Measurements from ENCODE around the gene ADAMTS15. TPM values are rescaled to one million over a fixed set of nuclear protein-coding genes. Genes with fewer than 3 reads are reported as not detected.

The ADAMTS15 gene
- total and polyA plus RNA-seq, 10 donors: 0.41 to 6.9 (median 2.2) TPM

GRCh38 chr11:130457623-130458409 is 9.4 kb downstream of the ADAMTS15 start:
- no peak for DNase-seq
- Histone ChIP-seq H3K4me3 (no peak overlapping the region), H3K9me3 (no peaks in the 10 kb centered on the region), H3K27ac (peak overlapping the region in 5 of 8 donors; percentile 4 to 56 (median 28)), H3K4me1 (peaks cover 0 to 4% (median 0%) of the 10 kb centered on the region in 6 donors), H3K36me3 (no peaks in the 10 kb centered on the region), H3K27me3 (replicated peaks in 1 of 7) (peaks cover 0 to 47% (median 0%) of the 10 kb centered on the region in 7 donors)
- intact Hi-C loops (cut with DNase I; ENCODE audit: low total_unique reads): no loop called here
- WGBS, 5 donors: 67 to 83% (median 80%) methylated on average over 18 to 20 of the region's 20 CpGs
- TF ChIP-seq CTCF (IDR thresholded peaks at IDR 0.05 in 8 of 11, conservative IDR thresholded peaks at IDR 0.05 in 3 of 11) (no peak), POLR2AphosphoS5 (IDR thresholded peaks at IDR 0.05) (no peak), POLR2A (IDR thresholded peaks at IDR 0.05) (no peak)

GRCh38 chr11:130458410-130458729 is 9.9 kb downstream of the ADAMTS15 start:
- Histone ChIP-seq H3K27me3 (replicated peaks in 1 of 7) (peaks cover 0 to 47% (median 0%) of the 10 kb centered on the region in 7 donors), H3K4me1 (peaks cover 0 to 4% (median 0%) of the 10 kb centered on the region in 6 donors), H3K9me3 (no peaks in the 10 kb centered on the region), H3K36me3 (no peaks in the 10 kb centered on the region), H3K4me3 (no peak overlapping the region), H3K27ac (peak overlapping the region in 4 of 8 donors; percentile 4 to 56 (median 38))
- DNase-seq: no peak
- intact Hi-C loops (cut with DNase I; ENCODE audit: low total_unique reads): no loop called here
- no peak for TF ChIP-seq POLR2AphosphoS5 (IDR thresholded peaks at IDR 0.05)
- TF ChIP-seq CTCF (IDR thresholded peaks at IDR 0.05 in 8 of 11, conservative IDR thresholded peaks at IDR 0.05 in 3 of 11): no peak
- TF ChIP-seq POLR2A (IDR thresholded peaks at IDR 0.05): no peak
- WGBS, 5 donors: 63 to 79% (median 69%) methylated on average over 2 to 4 of the region's 4 CpGs

GRCh38 chr11:130459521-130459920 is 11.1 kb downstream of the ADAMTS15 start:
- Histone ChIP-seq H3K27ac (no peak overlapping the region), H3K9me3 (no peaks in the 10 kb centered on the region), H3K4me3 (no peak overlapping the region), H3K4me1 (peaks cover 0 to 4% (median 0%) of the 10 kb centered on the region in 6 donors), H3K36me3 (no peaks in the 10 kb centered on the region), H3K27me3 (replicated peaks in 1 of 7) (peaks cover 0 to 40% (median 0%) of the 10 kb centered on the region in 7 donors)
- intact Hi-C loops (cut with DNase I; ENCODE audit: low total_unique reads): no loop called here
- no peak for DNase-seq
- 84 to 96% (median 89%) methylated on average over 7 of the region's 7 CpGs for WGBS, 5 donors
- TF ChIP-seq POLR2AphosphoS5 (IDR thresholded peaks at IDR 0.05): no peak
- no peak for TF ChIP-seq POLR2A (IDR thresholded peaks at IDR 0.05)
- TF ChIP-seq CTCF (IDR thresholded peaks at IDR 0.05 in 8 of 11, conservative IDR thresholded peaks at IDR 0.05 in 3 of 11): no peak

GRCh38 chr11:130462101-130462885 is 13.8 kb downstream of the ADAMTS15 start:
- no peak for DNase-seq
- peaks cover 0 to 26% (median 0%) of the 10 kb centered on the region in 7 donors for H3K27me3 ChIP-seq (replicated peaks in 1 of 7)
- peaks cover 0 to 4% (median 0%) of the 10 kb centered on the region in 6 donors for H3K4me1 ChIP-seq
- peaks cover 0 to 5% (median 0%) of the 10 kb centered on the region in 6 donors for H3K36me3 ChIP-seq
- no peaks in the 10 kb centered on the region for H3K9me3 ChIP-seq
- no peak for TF ChIP-seq CTCF (IDR thresholded peaks at IDR 0.05 in 8 of 11, conservative IDR thresholded peaks at IDR 0.05 in 3 of 11)
- TF ChIP-seq POLR2AphosphoS5 (IDR thresholded peaks at IDR 0.05): no peak
- no peak for TF ChIP-seq POLR2A (IDR thresholded peaks at IDR 0.05)
- intact Hi-C loops (cut with DNase I; ENCODE audit: low total_unique reads): no loop called here
- no peak overlapping the region for H3K4me3 ChIP-seq
- H3K27ac ChIP-seq: no peak overlapping the region
- WGBS, 5 donors: 91 to 97% (median 93%) methylated on average over 16 to 31 of the region's 31 CpGs
